Osteocyte (in vitro differentiated cells): ENCODE measurements around the gene SH2D4B. TPM values are rescaled to one million over a fixed set of nuclear protein-coding genes. Genes with fewer than 3 reads are reported as not detected.

ENCODE experiments used
- DNase-seq: peaks from one replicate; pipeline ENCODE4 v3.0.0; 2021; ENCODE audit warnings: mixed read lengths; ENCODE audit not compliant: unreplicated experiment; ENCODE audit errors: extremely low spot score
- H3K27ac Mint-ChIP-seq: one replicate; pipeline ENCODE4 v1.8.0; 2021; ENCODE audit warnings: mild to moderate bottlenecking, mixed read lengths; ENCODE audit not compliant: unreplicated experiment
- H3K27me3 Mint-ChIP-seq: one replicate; pipeline ENCODE4 v1.8.0; 2021; ENCODE audit warnings: mixed read lengths; ENCODE audit not compliant: unreplicated experiment
- H3K36me3 Mint-ChIP-seq: one replicate; pipeline ENCODE4 v1.8.0; 2021; ENCODE audit warnings: mixed read lengths; ENCODE audit not compliant: unreplicated experiment
- H3K4me1 Mint-ChIP-seq: one replicate; pipeline ENCODE4 v1.8.0; 2021; ENCODE audit warnings: mixed read lengths; ENCODE audit not compliant: unreplicated experiment
- H3K4me3 Mint-ChIP-seq: one replicate; pipeline ENCODE4 v1.8.0; 2021; ENCODE audit warnings: mild to moderate bottlenecking, moderate library complexity, mixed read lengths; ENCODE audit not compliant: unreplicated experiment
- H3K9me3 Mint-ChIP-seq: one replicate; pipeline ENCODE4 v1.8.0; 2021; ENCODE audit warnings: mixed read lengths; ENCODE audit not compliant: unreplicated experiment
- total RNA-seq: library from RNA; stranded (reverse); gene quantifications from 2 replicates; pipeline ENCODE4 v1.2.1, GENCODE V29; 2021
- TF ChIP-seq, protein P1 (sequence below): fragments of 200-600 bp; sonication (generic); IDR thresholded peaks from 2 replicates; pipeline ENCODE4 v1.5.0; 2021; ENCODE audit warnings: antibody characterized with exemption, mild to moderate bottlenecking, moderate library complexity

The SH2D4B gene
- total RNA-seq, 1 donor from 2014 or later, result not detected

DNA sequence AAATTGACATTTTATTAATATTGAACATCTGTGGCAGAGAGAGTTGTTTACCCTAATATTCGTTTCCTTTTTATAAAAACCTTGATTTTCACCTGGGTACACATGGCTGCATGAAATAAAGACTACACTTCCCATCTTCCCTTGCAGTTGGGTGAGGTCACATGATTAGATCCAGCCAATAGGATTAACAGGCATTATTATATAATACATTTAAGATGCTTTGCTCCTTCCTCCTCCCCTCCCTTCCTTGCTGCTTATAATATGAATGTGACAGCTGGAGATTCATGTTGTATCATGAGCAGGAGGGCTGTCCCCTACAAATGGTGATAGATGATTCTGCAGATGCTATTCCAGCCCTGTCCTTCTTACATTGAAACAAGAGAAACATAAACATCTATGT, 146.6 kb downstream of the SH2D4B start:
- DNase-seq, result no peak
- H3K4me3 Mint-ChIP-seq, result no peak overlapping the region
- H3K36me3 Mint-ChIP-seq, result no peaks in the 10 kb centered on the region
- H3K27me3 Mint-ChIP-seq, result peaks cover 3% of the 10 kb centered on the region
- no peaks in the 10 kb centered on the region for H3K9me3 Mint-ChIP-seq
- no peaks in the 10 kb centered on the region for H3K4me1 Mint-ChIP-seq
- TF ChIP-seq, protein P1, sequence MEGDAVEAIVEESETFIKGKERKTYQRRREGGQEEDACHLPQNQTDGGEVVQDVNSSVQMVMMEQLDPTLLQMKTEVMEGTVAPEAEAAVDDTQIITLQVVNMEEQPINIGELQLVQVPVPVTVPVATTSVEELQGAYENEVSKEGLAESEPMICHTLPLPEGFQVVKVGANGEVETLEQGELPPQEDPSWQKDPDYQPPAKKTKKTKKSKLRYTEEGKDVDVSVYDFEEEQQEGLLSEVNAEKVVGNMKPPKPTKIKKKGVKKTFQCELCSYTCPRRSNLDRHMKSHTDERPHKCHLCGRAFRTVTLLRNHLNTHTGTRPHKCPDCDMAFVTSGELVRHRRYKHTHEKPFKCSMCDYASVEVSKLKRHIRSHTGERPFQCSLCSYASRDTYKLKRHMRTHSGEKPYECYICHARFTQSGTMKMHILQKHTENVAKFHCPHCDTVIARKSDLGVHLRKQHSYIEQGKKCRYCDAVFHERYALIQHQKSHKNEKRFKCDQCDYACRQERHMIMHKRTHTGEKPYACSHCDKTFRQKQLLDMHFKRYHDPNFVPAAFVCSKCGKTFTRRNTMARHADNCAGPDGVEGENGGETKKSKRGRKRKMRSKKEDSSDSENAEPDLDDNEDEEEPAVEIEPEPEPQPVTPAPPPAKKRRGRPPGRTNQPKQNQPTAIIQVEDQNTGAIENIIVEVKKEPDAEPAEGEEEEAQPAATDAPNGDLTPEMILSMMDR, result no peak
- H3K27ac Mint-ChIP-seq, result no peak overlapping the region

DNA sequence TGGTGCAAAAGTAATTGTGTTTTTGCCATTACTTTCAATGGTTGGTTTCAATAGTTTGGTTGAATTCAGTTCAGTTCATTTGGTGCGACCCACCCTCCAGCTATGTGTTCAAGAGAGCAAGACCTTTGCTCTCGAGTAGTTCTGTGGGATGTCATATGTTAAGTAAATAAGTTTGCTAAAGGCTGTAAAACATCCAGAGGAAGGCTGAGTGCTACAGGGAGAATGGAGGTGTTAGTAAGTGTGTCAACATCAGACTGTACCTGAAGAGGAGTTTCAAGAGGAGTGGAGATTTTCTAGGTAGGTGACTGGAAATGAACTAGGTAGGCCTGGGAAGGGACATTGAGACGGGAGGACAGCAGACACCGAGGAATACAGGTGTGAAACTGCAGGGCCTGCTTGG, 147.7 kb downstream of the SH2D4B start:
- H3K27me3 Mint-ChIP-seq, result peaks cover 3% of the 10 kb centered on the region
- no peaks in the 10 kb centered on the region for H3K9me3 Mint-ChIP-seq
- TF ChIP-seq, protein P1, result no peak
- H3K36me3 Mint-ChIP-seq, result no peaks in the 10 kb centered on the region
- H3K4me1 Mint-ChIP-seq, result no peaks in the 10 kb centered on the region
- H3K4me3 Mint-ChIP-seq, result no peak overlapping the region
- no peak for DNase-seq
- H3K27ac Mint-ChIP-seq, result no peak overlapping the region

DNA sequence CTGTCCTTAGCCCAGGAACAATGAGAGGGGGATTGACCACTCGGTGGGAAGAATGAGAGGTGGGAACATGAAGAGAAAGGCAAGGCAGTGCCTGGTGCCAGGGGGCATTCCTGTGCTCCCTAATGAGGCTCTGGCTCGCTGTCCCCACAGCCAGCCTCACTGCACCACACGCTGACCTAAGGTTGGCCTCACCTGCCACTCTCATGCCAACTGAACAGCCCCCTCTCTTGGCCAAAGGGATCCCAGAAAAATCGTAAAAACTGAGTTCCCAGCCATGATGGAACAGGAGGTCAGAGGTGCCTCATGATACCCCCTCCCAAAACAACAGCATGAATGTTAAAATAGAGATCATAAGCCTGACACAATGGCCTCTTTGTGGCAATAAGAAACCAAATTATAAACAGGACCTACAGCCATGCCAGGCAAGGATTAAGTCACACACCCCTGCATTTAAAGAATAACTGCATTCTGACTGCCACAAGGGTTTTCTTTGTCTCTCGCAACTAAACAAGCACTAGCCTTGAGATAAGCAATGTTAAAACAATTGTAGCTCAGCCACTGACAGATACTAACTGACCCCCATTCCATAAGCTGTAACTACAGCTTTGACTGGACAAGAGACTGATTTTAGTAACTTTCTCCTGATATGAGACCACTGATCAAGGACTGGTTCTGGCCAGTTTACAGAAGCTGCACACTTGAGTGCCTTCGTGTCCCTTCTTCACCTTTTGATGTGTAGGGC, 149.2 kb downstream of the SH2D4B start:
- H3K9me3 Mint-ChIP-seq, result no peaks in the 10 kb centered on the region
- no peak overlapping the region for H3K4me3 Mint-ChIP-seq
- no peaks in the 10 kb centered on the region for H3K4me1 Mint-ChIP-seq
- peak; percentile 66 for DNase-seq
- TF ChIP-seq, protein P1, result no peak
- no peak overlapping the region for H3K27ac Mint-ChIP-seq
- no peaks in the 10 kb centered on the region for H3K36me3 Mint-ChIP-seq
- peaks cover 7% of the 10 kb centered on the region for H3K27me3 Mint-ChIP-seq

- H3K9me3 Mint-ChIP-seq, result no peaks in the 10 kb centered on the region
- peak; percentile 10 for DNase-seq
- H3K27me3 Mint-ChIP-seq, result peaks cover 9% of the 10 kb centered on the region
- no peaks in the 10 kb centered on the region for H3K36me3 Mint-ChIP-seq
- no peaks in the 10 kb centered on the region for H3K4me1 Mint-ChIP-seq
- TF ChIP-seq, protein P1, result no peak
- H3K27ac Mint-ChIP-seq, result no peak overlapping the region
- H3K4me3 Mint-ChIP-seq, result no peak overlapping the region
Observed at GRCh38 chr10:80687476-80687789, 149.7 kb downstream of the SH2D4B start.

- Mint-ChIP-seq H3K27ac (no peak overlapping the region), H3K4me1 (no peaks in the 10 kb centered on the region), H3K36me3 (no peaks in the 10 kb centered on the region), H3K4me3 (no peak overlapping the region), H3K27me3 (peaks cover 6% of the 10 kb centered on the region), H3K9me3 (no peaks in the 10 kb centered on the region)
- no peak for DNase-seq
- TF ChIP-seq, protein P1, result no peak
Observed at GRCh38 chr10:80690434-80690833, 152.7 kb downstream of the SH2D4B start.
